ENCODE measurements around the gene GNB1.
A peak's percentile ranks its signal among the peaks of the same experiment; 100 is the strongest.

GNB1 gene

DNA sequence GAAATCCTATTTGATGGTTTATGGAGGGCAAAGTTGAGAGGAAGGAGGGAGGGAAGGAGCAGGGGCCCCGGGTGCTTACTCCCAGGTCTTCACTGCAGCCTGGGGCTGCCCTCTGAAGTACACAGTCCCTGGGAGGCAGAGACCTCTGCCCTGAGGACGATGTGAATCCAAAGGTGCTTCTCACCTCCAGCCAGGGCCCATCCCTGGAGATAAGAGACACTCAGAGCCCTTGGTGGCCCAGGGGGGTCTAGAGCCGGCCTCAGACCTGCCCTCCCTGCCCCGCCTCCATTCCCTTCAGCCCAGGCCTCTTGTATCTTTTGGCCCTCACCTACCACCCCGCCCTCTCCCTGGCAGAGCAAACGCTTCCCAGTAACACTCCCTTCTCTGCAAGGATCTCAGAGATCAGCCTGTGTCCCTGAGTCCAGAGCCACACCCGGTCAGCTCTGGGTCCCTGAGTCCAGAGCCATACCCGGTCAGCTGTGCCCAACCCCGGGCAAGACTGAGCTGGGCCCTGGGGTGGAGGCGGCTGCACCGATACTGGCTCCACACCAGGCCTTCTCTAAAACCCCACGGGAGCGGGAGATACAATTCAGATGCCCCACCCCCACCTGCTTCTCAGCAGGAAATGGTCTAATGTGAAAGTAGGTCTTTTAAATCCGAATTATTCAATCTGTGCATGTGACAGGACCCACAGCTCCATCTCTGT lies 3.6 kb upstream of the GNB1 start:
- Histone ChIP-seq H3K56ac (ENCODE audit: low read length) (peak overlapping the region; percentile 12), H3K36me3 (ENCODE audit: control insufficient read depth, insufficient read depth, low read length) (no peaks in the 10 kb centered on the region), H3K18ac (ENCODE audit: low read length) (no peak overlapping the region), H3K4me3 (ENCODE audit: low read length) (no peak overlapping the region), H3K4ac (ENCODE audit: low read depth, low read length) (no peak overlapping the region), H3K4me1 (ENCODE audit: control insufficient read depth, low read depth, low read length) (peaks cover 10% of the 10 kb centered on the region), H3K79me2 (ENCODE audit: control insufficient read depth, insufficient read depth, low read length) (peaks cover 11% of the 10 kb centered on the region), H2AK5ac (ENCODE audit: low read length) (no peak overlapping the region), H2BK5ac (ENCODE audit: low read length) (no peak overlapping the region), H3K79me1 (ENCODE audit: low read length) (peaks cover 2% of the 10 kb centered on the region), H2BK120ac (ENCODE audit: low read depth, low read length) (no peak overlapping the region), H3K23ac (ENCODE audit: low read length) (no peak overlapping the region), H4K5ac (ENCODE audit: low read length) (no peak overlapping the region), H2BK15ac (replicated peaks; ENCODE audit: low read depth) (no peak overlapping the region), H3K27me3 (ENCODE audit: insufficient read depth, low read length, poor library complexity) (no peaks in the 10 kb centered on the region), H4K8ac (ENCODE audit: low read depth, low read length) (no peak overlapping the region), H3K27ac (ENCODE audit: low read depth, low read length) (no peak overlapping the region), H3K4me2 (ENCODE audit: low read length) (no peak overlapping the region), H3K9ac (ENCODE audit: low read length) (peak overlapping the region; percentile 33)
- no CpG with 5 or more reads among the region's 14 CpGs for WGBS (ENCODE audit: extremely low coverage, insufficient coverage, low lambda C conversion rate)
- no peak for DNase-seq

GRCh38 chr1:1893997-1894353 lies 3.1 kb upstream of the GNB1 start:
- Histone ChIP-seq H2BK15ac (replicated peaks; ENCODE audit: low read depth) (no peak overlapping the region), H3K9ac (ENCODE audit: low read length) (peak overlapping the region; percentile 14), H4K8ac (ENCODE audit: low read depth, low read length) (no peak overlapping the region), H2AK5ac (ENCODE audit: low read length) (no peak overlapping the region), H3K56ac (ENCODE audit: low read length) (no peak overlapping the region), H3K4me1 (ENCODE audit: control insufficient read depth, low read depth, low read length) (peaks cover 10% of the 10 kb centered on the region), H4K5ac (ENCODE audit: low read length) (no peak overlapping the region), H2BK120ac (ENCODE audit: low read depth, low read length) (no peak overlapping the region), H3K36me3 (ENCODE audit: control insufficient read depth, insufficient read depth, low read length) (no peaks in the 10 kb centered on the region), H3K27me3 (ENCODE audit: insufficient read depth, low read length, poor library complexity) (no peaks in the 10 kb centered on the region), H3K23ac (ENCODE audit: low read length) (peak overlapping the region; percentile 66), H3K18ac (ENCODE audit: low read length) (no peak overlapping the region), H2BK5ac (ENCODE audit: low read length) (no peak overlapping the region), H3K4me3 (ENCODE audit: low read length) (no peak overlapping the region), H3K4ac (ENCODE audit: low read depth, low read length) (no peak overlapping the region), H3K79me2 (ENCODE audit: control insufficient read depth, insufficient read depth, low read length) (peaks cover 16% of the 10 kb centered on the region), H3K79me1 (ENCODE audit: low read length) (peaks cover 2% of the 10 kb centered on the region), H3K27ac (ENCODE audit: low read depth, low read length) (no peak overlapping the region), H3K4me2 (ENCODE audit: low read length) (no peak overlapping the region)
- no peak for DNase-seq
- no CpG with 5 or more reads among the region's 2 CpGs for WGBS (ENCODE audit: extremely low coverage, insufficient coverage, low lambda C conversion rate)

- H3K79me2 ChIP-seq (ENCODE audit: control insufficient read depth, insufficient read depth, low read length) = peaks cover 21% of the 10 kb centered on the region
- H2BK5ac ChIP-seq (ENCODE audit: low read length) = no peak overlapping the region
- H4K5ac ChIP-seq (ENCODE audit: low read length) = no peak overlapping the region
- no CpG with 5 or more reads among the region's 19 CpGs for WGBS (ENCODE audit: extremely low coverage, insufficient coverage, low lambda C conversion rate)
- no peak overlapping the region for H3K9ac ChIP-seq (ENCODE audit: low read length)
- H3K23ac ChIP-seq (ENCODE audit: low read length) = peak overlapping the region; percentile 45
- H2BK15ac ChIP-seq (replicated peaks; ENCODE audit: low read depth) = no peak overlapping the region
- H2BK120ac ChIP-seq (ENCODE audit: low read depth, low read length) = no peak overlapping the region
- H3K4me1 ChIP-seq (ENCODE audit: control insufficient read depth, low read depth, low read length) = peaks cover 10% of the 10 kb centered on the region
- no peak for DNase-seq
- no peak overlapping the region for H4K8ac ChIP-seq (ENCODE audit: low read depth, low read length)
- no peak overlapping the region for H3K4me3 ChIP-seq (ENCODE audit: low read length)
- H3K4me2 ChIP-seq (ENCODE audit: low read length) = no peak overlapping the region
- H3K4ac ChIP-seq (ENCODE audit: low read depth, low read length) = no peak overlapping the region
- H3K36me3 ChIP-seq (ENCODE audit: control insufficient read depth, insufficient read depth, low read length) = no peaks in the 10 kb centered on the region
- H3K27me3 ChIP-seq (ENCODE audit: insufficient read depth, low read length, poor library complexity) = no peaks in the 10 kb centered on the region
- H2AK5ac ChIP-seq (ENCODE audit: low read length) = no peak overlapping the region
- no peak overlapping the region for H3K27ac ChIP-seq (ENCODE audit: low read depth, low read length)
- H3K79me1 ChIP-seq (ENCODE audit: low read length) = peaks cover 2% of the 10 kb centered on the region
- H3K18ac ChIP-seq (ENCODE audit: low read length) = no peak overlapping the region
- peak overlapping the region; percentile 34 for H3K56ac ChIP-seq (ENCODE audit: low read length)
Observed at GRCh38 chr1:1893291-1893985, 2.6 kb upstream of the GNB1 start.

DNA sequence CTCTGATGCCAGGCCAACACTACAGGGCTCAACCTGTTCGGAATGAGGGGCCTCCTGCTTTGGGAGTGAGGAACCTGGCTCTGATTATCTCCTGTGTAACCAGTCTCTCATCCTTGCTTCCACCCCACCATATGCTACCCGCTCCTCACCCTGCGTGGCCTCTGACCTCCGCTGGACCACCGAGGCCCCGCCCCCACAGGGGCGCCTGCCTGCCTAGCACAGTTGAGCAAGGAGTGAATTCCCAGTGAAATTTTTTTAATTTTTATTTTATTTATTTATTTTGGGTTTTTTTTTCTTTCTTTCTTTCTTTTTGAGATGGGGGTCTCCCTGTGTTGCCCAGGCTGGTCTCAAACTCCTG lies 1.9 kb upstream of the GNB1 start:
- Histone ChIP-seq H4K5ac (ENCODE audit: low read length) (no peak overlapping the region), H3K36me3 (ENCODE audit: control insufficient read depth, insufficient read depth, low read length) (no peaks in the 10 kb centered on the region), H3K4ac (ENCODE audit: low read depth, low read length) (no peak overlapping the region), H3K18ac (ENCODE audit: low read length) (no peak overlapping the region), H3K23ac (ENCODE audit: low read length) (no peak overlapping the region), H3K9ac (ENCODE audit: low read length) (no peak overlapping the region), H3K4me3 (ENCODE audit: low read length) (no peak overlapping the region), H2BK5ac (ENCODE audit: low read length) (no peak overlapping the region), H2BK15ac (replicated peaks; ENCODE audit: low read depth) (no peak overlapping the region), H3K27me3 (ENCODE audit: insufficient read depth, low read length, poor library complexity) (no peaks in the 10 kb centered on the region), H3K56ac (ENCODE audit: low read length) (peak overlapping the region; percentile 25), H2BK120ac (ENCODE audit: low read depth, low read length) (no peak overlapping the region), H3K4me2 (ENCODE audit: low read length) (no peak overlapping the region), H3K4me1 (ENCODE audit: control insufficient read depth, low read depth, low read length) (peaks cover 10% of the 10 kb centered on the region), H4K8ac (ENCODE audit: low read depth, low read length) (no peak overlapping the region), H3K27ac (ENCODE audit: low read depth, low read length) (no peak overlapping the region), H3K79me1 (ENCODE audit: low read length) (peaks cover 2% of the 10 kb centered on the region), H2AK5ac (ENCODE audit: low read length) (no peak overlapping the region), H3K79me2 (ENCODE audit: control insufficient read depth, insufficient read depth, low read length) (peaks cover 28% of the 10 kb centered on the region)
- DNase-seq = no peak
- no CpG with 5 or more reads among the region's 7 CpGs for WGBS (ENCODE audit: extremely low coverage, insufficient coverage, low lambda C conversion rate)

- Histone ChIP-seq H3K18ac (ENCODE audit: low read length) (no peak overlapping the region), H2BK15ac (replicated peaks; ENCODE audit: low read depth) (no peak overlapping the region), H3K36me3 (ENCODE audit: control insufficient read depth, insufficient read depth, low read length) (no peaks in the 10 kb centered on the region), H3K23ac (ENCODE audit: low read length) (peak overlapping the region; percentile 90), H2BK5ac (ENCODE audit: low read length) (no peak overlapping the region), H3K9ac (ENCODE audit: low read length) (peak overlapping the region; percentile 92), H3K27me3 (ENCODE audit: insufficient read depth, low read length, poor library complexity) (no peaks in the 10 kb centered on the region), H2AK5ac (ENCODE audit: low read length) (peak overlapping the region; percentile 55), H3K79me1 (ENCODE audit: low read length) (peaks cover 2% of the 10 kb centered on the region), H3K4me2 (ENCODE audit: low read length) (peak overlapping the region; percentile 28), H3K4ac (ENCODE audit: low read depth, low read length) (no peak overlapping the region), H3K4me3 (ENCODE audit: low read length) (no peak overlapping the region), H3K56ac (ENCODE audit: low read length) (peak overlapping the region; percentile 97), H4K5ac (ENCODE audit: low read length) (no peak overlapping the region), H3K27ac (ENCODE audit: low read depth, low read length) (no peak overlapping the region), H3K4me1 (ENCODE audit: control insufficient read depth, low read depth, low read length) (peaks cover 10% of the 10 kb centered on the region), H2BK120ac (ENCODE audit: low read depth, low read length) (no peak overlapping the region), H3K79me2 (ENCODE audit: control insufficient read depth, insufficient read depth, low read length) (peaks cover 33% of the 10 kb centered on the region), H4K8ac (ENCODE audit: low read depth, low read length) (no peak overlapping the region)
- WGBS (ENCODE audit: extremely low coverage, insufficient coverage, low lambda C conversion rate) = no CpG with 5 or more reads among the region's 21 CpGs
- no peak for DNase-seq
Observed at GRCh38 chr1:1892079-1892762, 1.3 kb upstream of the GNB1 start.
